ENCODE data around the gene RGS14. TPM values are rescaled to one million over a fixed set of nuclear protein-coding genes. Genes with fewer than 3 reads are reported as not detected.

Gene RGS14
- 6.8 and 8.4 TPM in 2 replicates for total RNA-seq

GRCh38 chr5:177357459-177358351, at the start of gene RGS14:
RGS14 (plus strand) TSS chr5:177357924; CDS start chr5:177358025, 101 bp downstream.
- FAIRE-seq (no peak), DNase-seq (ENCODE audit: low read depth) (peak; percentile 61)
- H3K36me3 ChIP-seq (ENCODE audit: control insufficient read depth, insufficient read depth, low read length) = no peaks in the 10 kb centered on the region
- no peak for TF ChIP-seq CTCF (IDR thresholded peaks at IDR 0.05; ENCODE audit: insufficient read depth, low read length, severe bottlenecking)
- no peaks in the 10 kb centered on the region for H3K27me3 ChIP-seq (ENCODE audit: control insufficient read depth, insufficient read depth, low read length)
- peak within 1 kb of the TSS; percentile 23 for H3K4me3 ChIP-seq (ENCODE audit: low read depth, low read length)

- DNase-seq (ENCODE audit: low read depth) = no peak
- no peak for FAIRE-seq
- Histone ChIP-seq H3K36me3 (ENCODE audit: control insufficient read depth, insufficient read depth, low read length) (peaks cover 4% of the 10 kb centered on the region), H3K27me3 (ENCODE audit: control insufficient read depth, insufficient read depth, low read length) (no peaks in the 10 kb centered on the region), H3K4me3 (ENCODE audit: low read depth, low read length) (no peak overlapping the region)
- TF ChIP-seq CTCF (IDR thresholded peaks at IDR 0.05; ENCODE audit: insufficient read depth, low read length, severe bottlenecking) = no peak
Measured at GRCh38 chr5:177308740-177309139, 49.0 kb upstream of the RGS14 start.

GRCh38 chr5:177309351-177310191, 48.2 kb upstream of the RGS14 start:
- DNase-seq (ENCODE audit: low read depth) = peak; percentile 67
- TF ChIP-seq CTCF (IDR thresholded peaks at IDR 0.05; ENCODE audit: insufficient read depth, low read length, severe bottlenecking) = peak; percentile 94
- no peak for FAIRE-seq
- Histone ChIP-seq H3K36me3 (ENCODE audit: control insufficient read depth, insufficient read depth, low read length) (peaks cover 4% of the 10 kb centered on the region), H3K27me3 (ENCODE audit: control insufficient read depth, insufficient read depth, low read length) (no peaks in the 10 kb centered on the region), H3K4me3 (ENCODE audit: low read depth, low read length) (no peak overlapping the region)

- H3K4me3 ChIP-seq (ENCODE audit: low read depth, low read length) = no peak overlapping the region
- FAIRE-seq (no peak), DNase-seq (ENCODE audit: low read depth) (no peak)
- H3K36me3 ChIP-seq (ENCODE audit: control insufficient read depth, insufficient read depth, low read length) = peaks cover 4% of the 10 kb centered on the region
- TF ChIP-seq CTCF (IDR thresholded peaks at IDR 0.05; ENCODE audit: insufficient read depth, low read length, severe bottlenecking) = no peak
- no peaks in the 10 kb centered on the region for H3K27me3 ChIP-seq (ENCODE audit: control insufficient read depth, insufficient read depth, low read length)
Measured at GRCh38 chr5:177310332-177310731, 47.4 kb upstream of the RGS14 start.

- Histone ChIP-seq H3K36me3 (ENCODE audit: control insufficient read depth, insufficient read depth, low read length) (peaks cover under 1% of the 10 kb centered on the region), H3K27me3 (ENCODE audit: control insufficient read depth, insufficient read depth, low read length) (no peaks in the 10 kb centered on the region), H3K4me3 (ENCODE audit: low read depth, low read length) (peak overlapping the region; percentile 73)
- FAIRE-seq (no peak), DNase-seq (ENCODE audit: low read depth) (peak; percentile 18)
- TF ChIP-seq CTCF (IDR thresholded peaks at IDR 0.05; ENCODE audit: insufficient read depth, low read length, severe bottlenecking) = no peak
Measured at GRCh38 chr5:177310757-177311391, 46.9 kb upstream of the RGS14 start.
